Thyroid gland (tissue), 4 donors: ENCODE measurements around the gene DPP10.

ENCODE experiments used
- CTCF ChIP-seq, 6 experiments: fragments of 200-600 bp in 3 of 6; fragments of 450-650 bp in 3 of 6; sonication (generic) in 3 of 6; IDR thresholded peaks; one replicate each; pipeline ENCODE4 v1.5.1; 2016 to 2019; ENCODE audit warnings: antibody characterized with exemption in 6 of 6, mild to moderate bottlenecking in 2 of 6, inconsistent platforms in 1 of 6, moderate library complexity in 1 of 6
- POLR2A ChIP-seq, 2 donors: fragments of 450-650 bp; IDR thresholded peaks; one replicate each; pipeline ENCODE4 v1.6.1; 2017; ENCODE audit warnings: antibody characterized with exemption in 2 of 2, mild to moderate bottlenecking in 2 of 2, moderate library complexity in 1 of 2

DNA sequence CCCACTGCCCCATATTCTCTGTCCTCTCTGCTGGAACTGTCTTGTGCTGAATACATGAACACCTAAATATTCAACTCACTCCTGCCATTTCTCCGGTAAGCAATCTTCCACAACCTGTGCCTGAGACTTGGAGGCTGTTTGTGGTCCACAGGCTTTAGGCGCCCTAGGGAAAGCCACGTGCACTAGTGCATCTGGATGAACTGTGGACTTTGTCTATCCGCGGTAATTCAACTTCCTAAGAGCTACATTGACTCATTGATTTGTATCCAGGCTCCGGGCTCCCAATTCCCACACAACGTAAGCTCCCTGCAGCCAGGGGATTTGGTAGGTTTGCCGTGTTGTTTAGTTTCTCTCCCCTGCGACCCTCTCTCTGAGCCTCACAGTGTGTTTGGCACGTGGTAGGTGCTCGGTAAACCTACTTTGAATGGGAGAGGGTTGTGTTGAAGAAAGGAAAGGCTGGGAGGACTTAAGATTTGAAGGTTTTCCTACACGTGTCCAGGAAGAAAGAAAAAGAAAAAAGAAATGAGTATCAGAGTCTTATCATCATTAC, 718.2 kb downstream of the DPP10 start:
- no peak for TF ChIP-seq CTCF (IDR thresholded peaks at IDR 0.05)
- TF ChIP-seq POLR2A (IDR thresholded peaks at IDR 0.05), result no peak
